ENCODE data around the gene CDC25C.

DNA sequence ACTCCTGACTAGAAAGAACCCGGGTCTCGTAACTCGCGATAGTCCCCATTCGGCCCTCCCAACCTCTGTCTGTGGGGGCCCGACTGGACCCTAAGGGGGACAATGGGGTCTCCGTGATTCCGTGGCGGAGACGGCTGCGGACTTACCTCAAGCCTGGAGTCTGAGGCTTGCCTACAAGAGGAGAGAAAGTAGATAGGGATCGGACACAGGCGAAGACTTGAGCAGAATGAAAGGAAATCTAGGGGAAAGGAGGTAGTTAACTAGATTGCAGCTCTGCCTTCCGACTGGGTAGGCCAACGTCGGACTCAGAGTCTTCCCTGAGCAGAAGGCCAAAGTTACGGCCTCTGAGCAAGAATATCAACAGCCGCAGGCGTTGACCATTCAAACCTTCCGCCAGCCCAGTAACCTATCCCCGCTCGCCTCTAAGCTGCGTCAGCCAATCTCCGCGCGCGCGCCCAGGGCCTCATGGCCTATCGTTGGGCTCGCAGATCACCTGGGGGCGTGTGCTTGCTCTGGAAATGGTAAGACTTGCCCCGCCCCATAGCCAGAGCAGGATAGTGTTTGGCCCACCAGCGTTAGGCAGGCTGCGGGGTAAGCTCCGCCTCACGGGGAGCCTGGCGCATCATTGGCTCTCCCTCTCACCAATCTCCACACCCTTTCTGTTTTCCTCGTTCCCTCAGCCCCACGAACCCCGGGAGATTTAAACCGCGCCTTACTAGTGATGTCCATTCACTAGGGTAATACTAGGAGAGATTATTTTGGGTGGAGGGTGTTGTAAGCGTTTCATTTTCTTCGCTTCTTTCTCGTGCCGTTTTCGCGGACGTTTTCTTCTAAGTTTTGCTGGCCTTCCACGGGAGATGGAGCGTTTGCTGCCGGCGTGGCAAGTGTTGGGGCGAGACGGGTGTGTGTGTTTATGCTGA is at the start of gene CDC25C:
- TF ChIP-seq POLR2A (IDR thresholded peaks at IDR 0.05) = no peak
- peak in 1 of 4 donors; percentile 34 for TF ChIP-seq POLR2AphosphoS5 (IDR thresholded peaks at IDR 0.05)
- no peak for TF ChIP-seq CTCF (IDR thresholded peaks at IDR 0.05)
- TF ChIP-seq EP300 (IDR thresholded peaks at IDR 0.05) = no peak

All from sigmoid colon (tissue), 4 donors.